ENCODE measurements around the gene LYRM4. TPM values are rescaled to one million over a fixed set of nuclear protein-coding genes. Genes with fewer than 3 reads are reported as not detected.
A peak's percentile ranks its signal among the peaks of the same experiment; 100 is the strongest.

Gene LYRM4
- total and polyA plus RNA-seq, 2 donors (not counting 1 experiment from before 2014, with no cell fraction given), result 14.5 to 31.9 TPM

GRCh38 chr6:5132731-5133130 is 128.0 kb downstream of the LYRM4 start:
- peak overlapping the region; percentile 73 for H3K27ac ChIP-seq (ENCODE audit: insufficient read depth, low read length)
- DNase-seq (ENCODE audit: low read depth in 2 of 2), result peak; percentile 80 to 99
- peak overlapping the region; percentile 50 for H3K9ac ChIP-seq (ENCODE audit: insufficient read depth, low read length)

GRCh38 chr6:5130135-5130866 is 130.4 kb downstream of the LYRM4 start:
- no peaks in the 10 kb centered on the region for H3K27me3 ChIP-seq (ENCODE audit: control insufficient read depth, insufficient read depth, low read length)
- TF ChIP-seq CTCF (conservative IDR thresholded peaks at IDR 0.05 in 1 of 2, IDR thresholded peaks at IDR 0.05 in 1 of 2; ENCODE audit: low read depth in 1 of 2, low read length in 2 of 2) (no peak), EZH2 (IDR thresholded peaks at IDR 0.05; ENCODE audit: low read length, missing control alignments) (no peak)
- no peak overlapping the region for H3K9ac ChIP-seq (ENCODE audit: insufficient read depth, low read length)
- H2AFZ ChIP-seq (ENCODE audit: low read length), result no peak overlapping the region
- H3K4me3 ChIP-seq (replicated peaks in 1 of 4; ENCODE audit: control extremely low read depth in 1 of 4, insufficient read depth in 1 of 4, low read depth in 3 of 4, low read length in 4 of 4), result no peak overlapping the region
- no peak overlapping the region for H3K4me2 ChIP-seq (ENCODE audit: extremely low read depth, insufficient read depth, low read length)
- no peak for DNase-seq (ENCODE audit: low read depth in 2 of 2)
- peaks cover 7% of the 10 kb centered on the region for H3K4me1 ChIP-seq (ENCODE audit: control insufficient read depth, extremely low read depth, insufficient read depth, low read length)
- H3K36me3 ChIP-seq (ENCODE audit: control insufficient read depth, insufficient read depth, low read length), result no peaks in the 10 kb centered on the region
- H3K27ac ChIP-seq (ENCODE audit: insufficient read depth, low read length), result no peak overlapping the region
- H3K9me3 ChIP-seq (ENCODE audit: control insufficient read depth, insufficient read depth, low read depth, low read length), result no peaks in the 10 kb centered on the region
- H3K79me2 ChIP-seq (ENCODE audit: control insufficient read depth, insufficient read depth, low read length), result no peaks in the 10 kb centered on the region
- H4K20me1 ChIP-seq (ENCODE audit: control insufficient read depth, extremely low read depth, insufficient read depth, low read length), result no peaks in the 10 kb centered on the region

More at GRCh38 chr6:5132731-5133130, 128.0 kb downstream of the LYRM4 start:
- Histone ChIP-seq H3K36me3 (ENCODE audit: control insufficient read depth, insufficient read depth, low read length) (no peaks in the 10 kb centered on the region), H3K27me3 (ENCODE audit: control insufficient read depth, insufficient read depth, low read length) (no peaks in the 10 kb centered on the region), H3K4me1 (ENCODE audit: control insufficient read depth, extremely low read depth, insufficient read depth, low read length) (peaks cover 5% of the 10 kb centered on the region), H2AFZ (ENCODE audit: low read length) (peak overlapping the region; percentile 48), H3K9me3 (ENCODE audit: control insufficient read depth, insufficient read depth, low read depth, low read length) (no peaks in the 10 kb centered on the region), H3K4me3 (replicated peaks in 1 of 4; ENCODE audit: control extremely low read depth in 1 of 4, insufficient read depth in 1 of 4, low read depth in 3 of 4, low read length in 4 of 4) (peak overlapping the region; percentile 4 to 63 (median 31)), H4K20me1 (ENCODE audit: control insufficient read depth, extremely low read depth, insufficient read depth, low read length) (no peaks in the 10 kb centered on the region), H3K4me2 (ENCODE audit: extremely low read depth, insufficient read depth, low read length) (peak overlapping the region; percentile 49), H3K79me2 (ENCODE audit: control insufficient read depth, insufficient read depth, low read length) (no peaks in the 10 kb centered on the region)
- TF ChIP-seq CTCF (conservative IDR thresholded peaks at IDR 0.05 in 1 of 2, IDR thresholded peaks at IDR 0.05 in 1 of 2; ENCODE audit: low read depth in 1 of 2, low read length in 2 of 2) (no peak), EZH2 (IDR thresholded peaks at IDR 0.05; ENCODE audit: low read length, missing control alignments) (no peak)

- H3K4me3 ChIP-seq (replicated peaks in 1 of 4; ENCODE audit: control extremely low read depth in 1 of 4, insufficient read depth in 1 of 4, low read depth in 3 of 4, low read length in 4 of 4), result no peak overlapping the region
- no peak overlapping the region for H2AFZ ChIP-seq (ENCODE audit: low read length)
- no peaks in the 10 kb centered on the region for H3K27me3 ChIP-seq (ENCODE audit: control insufficient read depth, insufficient read depth, low read length)
- no peak for TF ChIP-seq CTCF (conservative IDR thresholded peaks at IDR 0.05 in 1 of 2, IDR thresholded peaks at IDR 0.05 in 1 of 2; ENCODE audit: low read depth in 1 of 2, low read length in 2 of 2)
- TF ChIP-seq EZH2 (IDR thresholded peaks at IDR 0.05; ENCODE audit: low read length, missing control alignments), result no peak
- no peak overlapping the region for H3K4me2 ChIP-seq (ENCODE audit: extremely low read depth, insufficient read depth, low read length)
- no peak overlapping the region for H3K27ac ChIP-seq (ENCODE audit: insufficient read depth, low read length)
- H3K36me3 ChIP-seq (ENCODE audit: control insufficient read depth, insufficient read depth, low read length), result no peaks in the 10 kb centered on the region
- DNase-seq (ENCODE audit: low read depth in 2 of 2), result no peak
- peaks cover 12% of the 10 kb centered on the region for H3K4me1 ChIP-seq (ENCODE audit: control insufficient read depth, extremely low read depth, insufficient read depth, low read length)
- H4K20me1 ChIP-seq (ENCODE audit: control insufficient read depth, extremely low read depth, insufficient read depth, low read length), result no peaks in the 10 kb centered on the region
- no peaks in the 10 kb centered on the region for H3K9me3 ChIP-seq (ENCODE audit: control insufficient read depth, insufficient read depth, low read depth, low read length)
- H3K79me2 ChIP-seq (ENCODE audit: control insufficient read depth, insufficient read depth, low read length), result no peaks in the 10 kb centered on the region
- H3K9ac ChIP-seq (ENCODE audit: insufficient read depth, low read length), result no peak overlapping the region
Observed at GRCh38 chr6:5128351-5128750, 132.4 kb downstream of the LYRM4 start.
